PFSK-1 (cell line): ENCODE measurements around the gene DUSP15.

Source experiments
- POLR2AphosphoS5 ChIP-seq: IDR thresholded peaks from 2 replicates; pipeline ENCODE4 v1.6.1; 2012; ENCODE audit warnings: low read depth, mild to moderate bottlenecking, control low read depth, low read length, moderate library complexity
- REST ChIP-seq, 2 experiments: IDR thresholded peaks; 2 replicates each; pipeline versions ENCODE4 v1.6.1 to v1.8.0; 2011 to 2012; ENCODE audit warnings: low read depth in 2 of 2, low read length in 2 of 2, control low read depth in 1 of 2, inconsistent platforms in 1 of 2, mild to moderate bottlenecking in 1 of 2, moderate library complexity in 1 of 2; ENCODE audit not compliant: insufficient read depth in 1 of 2

- TF ChIP-seq REST (IDR thresholded peaks at IDR 0.05; ENCODE audit: insufficient read depth in 1 of 2, low read depth in 2 of 2, low read length in 2 of 2) (0 out of 4 replicates have a peak, but pooled peaks of 1 of the 2 experiments have one; percentile 33), POLR2AphosphoS5 (no peak)
Measured at GRCh38 chr20:31835977-31836852, 34.1 kb downstream of the DUSP15 start.
